Adrenal gland (tissue), 5 donors: ENCODE data around the gene ACSM3.

Source experiments
- CTCF ChIP-seq, 6 experiments: fragments of 450-650 bp in 4 of 6; fragments of 200-600 bp in 2 of 6; sonication (generic) in 1 of 6; IDR thresholded peaks; 1 replicate in 5 of 6; 2 replicates in 1 of 6; pipeline versions ENCODE4 v1.5.1 to v1.8.0; 2016 to 2021; ENCODE audit warnings: antibody characterized with exemption in 6 of 6, mild to moderate bottlenecking in 2 of 6, moderate library complexity in 1 of 6
- POLR2A ChIP-seq, 2 donors: fragments of 450-650 bp; IDR thresholded peaks; one replicate each; pipeline ENCODE4 v1.6.1; 2017; ENCODE audit warnings: antibody characterized with exemption in 2 of 2, mild to moderate bottlenecking in 2 of 2, moderate library complexity in 1 of 2
- donor health status: DM: no; HTN: no; CAD: no.

DNA sequence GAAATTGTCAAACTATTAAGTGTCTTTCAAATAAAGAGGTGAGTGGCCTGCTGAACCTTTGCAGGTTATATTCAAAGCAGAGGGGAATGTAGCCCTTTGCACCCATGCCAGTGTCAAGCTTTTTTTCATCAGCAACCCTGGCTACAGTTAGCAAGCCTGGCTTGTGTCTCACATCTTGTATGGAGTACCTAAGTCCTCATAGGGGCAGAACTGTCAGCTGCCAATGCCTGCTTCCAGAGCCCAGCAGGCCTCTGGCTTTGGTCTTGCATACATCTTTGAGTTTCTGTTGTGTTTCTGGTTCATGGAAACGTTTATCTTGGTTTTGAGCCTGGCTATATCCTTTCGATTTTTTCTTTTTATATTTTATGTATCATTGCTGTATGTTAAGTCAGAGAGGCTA, 69.3 kb downstream of the ACSM3 start:
- TF ChIP-seq CTCF (IDR thresholded peaks at IDR 0.05) (no peak), POLR2A (IDR thresholded peaks at IDR 0.05) (no peak)
